PFSK-1 (cell line): ENCODE measurements around the gene NECAB2.

ENCODE experiments used
- FOXP2 ChIP-seq: optimal IDR thresholded peaks from 2 replicates; pipeline ENCODE3; 2011; ENCODE audit warnings: borderline replicate concordance, control low read depth, inconsistent platforms; ENCODE audit not compliant: insufficient read depth; ENCODE audit errors: extremely low read length, extremely low read depth
- POLR2AphosphoS5 ChIP-seq: IDR thresholded peaks from 2 replicates; pipeline ENCODE4 v1.6.1; 2012; ENCODE audit warnings: low read depth, mild to moderate bottlenecking, control low read depth, low read length, moderate library complexity
- REST ChIP-seq, 2 experiments: IDR thresholded peaks; 2 replicates each; pipeline versions ENCODE4 v1.6.1 to v1.8.0; 2011 to 2012; ENCODE audit warnings: low read depth in 2 of 2, low read length in 2 of 2, control low read depth in 1 of 2, inconsistent platforms in 1 of 2, mild to moderate bottlenecking in 1 of 2, moderate library complexity in 1 of 2; ENCODE audit not compliant: insufficient read depth in 1 of 2
- SIN3A ChIP-seq: IDR thresholded peaks from 2 replicates; pipeline ENCODE4 v1.6.1; 2012; ENCODE audit warnings: mild to moderate bottlenecking, low read length, moderate library complexity, borderline replicate concordance; ENCODE audit not compliant: insufficient read depth
- TAF1 ChIP-seq: IDR thresholded peaks from 2 replicates; pipeline ENCODE4 v1.6.1; 2012; ENCODE audit warnings: low read length, control low read depth, borderline replicate concordance; ENCODE audit not compliant: insufficient read depth

GRCh38 chr16:83973581-83974385 lies 5.7 kb downstream of the NECAB2 start:
- TF ChIP-seq POLR2AphosphoS5 (no peak), TAF1 (no peak), SIN3A (no peak), REST (IDR thresholded peaks at IDR 0.05; ENCODE audit: insufficient read depth in 1 of 2, low read depth in 2 of 2, low read length in 2 of 2) (no peak), FOXP2 (no peak)
